ENCODE data around the gene LYL1.

LYL1 gene

DNA sequence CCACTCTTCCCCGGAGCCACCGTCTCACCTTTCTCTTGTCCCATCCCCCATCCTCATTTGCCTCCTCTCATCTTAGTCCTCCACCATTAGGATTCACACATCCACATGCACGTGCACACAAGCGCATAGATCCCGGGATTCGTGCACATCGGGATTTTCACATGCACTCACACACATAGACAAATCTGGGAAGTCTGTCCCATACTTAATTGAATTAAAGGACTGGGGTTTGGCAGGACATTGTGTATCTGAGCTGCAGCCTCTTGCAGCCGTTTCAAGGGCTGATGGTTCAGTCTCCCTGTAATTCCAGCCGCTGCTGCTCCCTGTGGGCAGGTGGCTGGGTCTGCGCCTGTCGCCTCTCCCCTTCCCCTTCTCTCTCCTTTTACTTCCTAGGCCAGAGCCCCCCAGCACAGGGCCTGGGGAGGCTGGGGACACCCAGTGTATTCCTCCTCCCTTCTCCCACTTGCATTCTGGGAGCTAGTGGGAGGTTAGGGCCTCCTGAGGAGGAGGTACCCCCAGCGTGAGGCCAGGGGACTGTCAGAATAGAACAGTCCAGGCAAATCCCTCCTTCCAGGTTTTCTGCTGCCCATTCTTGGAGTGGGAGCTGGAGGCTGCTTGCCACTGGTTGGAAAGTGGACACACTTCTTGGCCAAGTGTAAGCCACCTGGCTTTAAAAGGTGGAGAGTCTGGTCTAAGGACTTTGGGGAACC, 43.6 kb downstream of the LYL1 start:
- Histone ChIP-seq H3K36me3 (ENCODE audit: insufficient read depth) (no peaks in the 10 kb centered on the region), H2AFZ (ENCODE audit: low read depth) (no peak overlapping the region), H4K20me1 (ENCODE audit: insufficient read depth) (no peaks in the 10 kb centered on the region), H3K4me1 (ENCODE audit: low read depth, poor library complexity, severe bottlenecking) (peaks cover 13% of the 10 kb centered on the region), H3K4me2 (no peak overlapping the region), H3K4me3 (IDR thresholded peaks at IDR 0.05; ENCODE audit: insufficient read depth, low read depth, low read length) (no peak overlapping the region), H3K9ac (no peak overlapping the region), H3K79me2 (ENCODE audit: insufficient read depth, low read depth) (no peaks in the 10 kb centered on the region), H3K27me3 (ENCODE audit: insufficient read depth, low read depth) (peaks cover 60% of the 10 kb centered on the region), H3K27ac (no peak overlapping the region)
- TF ChIP-seq CTCF (conservative IDR thresholded peaks at IDR 0.05; ENCODE audit: low read depth, low read length): no peak

DNA sequence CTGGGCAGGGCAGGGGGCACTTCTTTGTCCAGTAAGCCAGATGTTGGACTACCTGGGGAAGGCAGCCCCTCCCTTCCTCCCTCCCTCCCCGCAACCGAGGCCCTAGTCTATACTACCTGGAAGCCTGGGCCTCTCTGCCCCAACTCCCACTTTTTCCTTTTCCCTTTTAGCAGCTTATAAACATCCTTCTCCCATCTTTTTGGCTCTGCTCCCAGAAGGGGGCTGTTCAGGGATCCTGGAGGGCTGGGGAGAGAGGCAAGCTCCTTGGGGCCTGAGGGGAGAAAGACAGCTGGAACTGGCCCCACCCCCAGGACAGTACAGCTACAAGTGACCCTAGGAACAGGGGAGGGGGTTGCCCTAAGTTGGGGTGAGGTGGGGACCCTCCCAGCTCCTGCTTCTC, 44.9 kb downstream of the LYL1 start:
- no peak overlapping the region for H3K9ac ChIP-seq
- no peak for TF ChIP-seq CTCF (conservative IDR thresholded peaks at IDR 0.05; ENCODE audit: low read depth, low read length)
- H4K20me1 ChIP-seq (ENCODE audit: insufficient read depth): no peaks in the 10 kb centered on the region
- H3K27ac ChIP-seq: no peak overlapping the region
- H2AFZ ChIP-seq (ENCODE audit: low read depth): no peak overlapping the region
- H3K27me3 ChIP-seq (ENCODE audit: insufficient read depth, low read depth): peaks cover 65% of the 10 kb centered on the region
- H3K4me3 ChIP-seq (IDR thresholded peaks at IDR 0.05; ENCODE audit: insufficient read depth, low read depth, low read length): no peak overlapping the region
- no peaks in the 10 kb centered on the region for H3K36me3 ChIP-seq (ENCODE audit: insufficient read depth)
- no peaks in the 10 kb centered on the region for H3K79me2 ChIP-seq (ENCODE audit: insufficient read depth, low read depth)
- H3K4me2 ChIP-seq: no peak overlapping the region
- peaks cover 13% of the 10 kb centered on the region for H3K4me1 ChIP-seq (ENCODE audit: low read depth, poor library complexity, severe bottlenecking)

- no peak overlapping the region for H3K9ac ChIP-seq
- H3K27me3 ChIP-seq (ENCODE audit: insufficient read depth, low read depth): peaks cover 65% of the 10 kb centered on the region
- H3K27ac ChIP-seq: no peak overlapping the region
- no peaks in the 10 kb centered on the region for H3K79me2 ChIP-seq (ENCODE audit: insufficient read depth, low read depth)
- H3K36me3 ChIP-seq (ENCODE audit: insufficient read depth): no peaks in the 10 kb centered on the region
- TF ChIP-seq CTCF (conservative IDR thresholded peaks at IDR 0.05; ENCODE audit: low read depth, low read length): no peak
- H2AFZ ChIP-seq (ENCODE audit: low read depth): no peak overlapping the region
- no peaks in the 10 kb centered on the region for H4K20me1 ChIP-seq (ENCODE audit: insufficient read depth)
- H3K4me1 ChIP-seq (ENCODE audit: low read depth, poor library complexity, severe bottlenecking): peaks cover 13% of the 10 kb centered on the region
- no peak overlapping the region for H3K4me3 ChIP-seq (IDR thresholded peaks at IDR 0.05; ENCODE audit: insufficient read depth, low read depth, low read length)
- H3K4me2 ChIP-seq: no peak overlapping the region
These were observed 45.5 kb downstream of the LYL1 start for GRCh38 chr19:13057147-13057572.

DNA sequence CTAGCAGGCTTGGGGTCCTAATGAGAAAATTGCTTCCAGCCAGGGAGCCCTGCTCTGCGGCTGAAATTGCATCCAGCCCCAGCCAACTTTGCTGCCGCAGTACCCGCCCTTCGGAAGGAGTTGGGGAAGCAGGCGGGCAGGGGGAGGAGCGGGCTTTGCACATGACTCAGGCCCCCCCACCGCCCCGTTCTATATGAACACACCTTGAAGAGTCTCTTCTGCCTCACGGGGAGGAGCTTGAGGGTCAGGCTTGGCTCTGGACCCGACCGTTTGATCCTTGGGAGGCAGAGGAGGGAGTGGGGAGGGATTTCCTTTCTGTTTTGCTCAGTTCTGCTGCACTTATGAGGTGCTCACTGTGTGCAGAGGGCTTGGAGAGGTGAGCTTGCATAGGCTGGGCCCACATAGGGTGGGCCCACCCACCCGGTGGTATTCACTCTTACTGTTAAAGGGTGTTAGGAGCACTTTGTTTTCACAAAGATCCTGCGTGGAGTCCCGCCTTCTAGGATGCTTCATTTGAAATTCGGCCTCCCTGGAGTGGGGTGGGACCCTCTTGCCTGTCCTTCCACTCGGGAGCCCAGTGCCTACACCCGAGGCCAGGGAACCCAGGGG, 46.5 kb downstream of the LYL1 start:
- TF ChIP-seq CTCF (conservative IDR thresholded peaks at IDR 0.05; ENCODE audit: low read depth, low read length): no peak

More for the DNA sequence above, 46.5 kb downstream of the LYL1 start:
- Histone ChIP-seq H3K9ac (no peak overlapping the region), H3K36me3 (ENCODE audit: insufficient read depth) (no peaks in the 10 kb centered on the region), H3K4me3 (IDR thresholded peaks at IDR 0.05; ENCODE audit: insufficient read depth, low read depth, low read length) (no peak overlapping the region), H3K27me3 (ENCODE audit: insufficient read depth, low read depth) (peaks cover 67% of the 10 kb centered on the region), H2AFZ (ENCODE audit: low read depth) (no peak overlapping the region), H3K4me1 (ENCODE audit: low read depth, poor library complexity, severe bottlenecking) (peaks cover 17% of the 10 kb centered on the region), H4K20me1 (ENCODE audit: insufficient read depth) (no peaks in the 10 kb centered on the region), H3K4me2 (no peak overlapping the region), H3K79me2 (ENCODE audit: insufficient read depth, low read depth) (no peaks in the 10 kb centered on the region), H3K27ac (no peak overlapping the region)
